ENCODE measurements around the gene DOK7.

The DOK7 gene

DNA sequence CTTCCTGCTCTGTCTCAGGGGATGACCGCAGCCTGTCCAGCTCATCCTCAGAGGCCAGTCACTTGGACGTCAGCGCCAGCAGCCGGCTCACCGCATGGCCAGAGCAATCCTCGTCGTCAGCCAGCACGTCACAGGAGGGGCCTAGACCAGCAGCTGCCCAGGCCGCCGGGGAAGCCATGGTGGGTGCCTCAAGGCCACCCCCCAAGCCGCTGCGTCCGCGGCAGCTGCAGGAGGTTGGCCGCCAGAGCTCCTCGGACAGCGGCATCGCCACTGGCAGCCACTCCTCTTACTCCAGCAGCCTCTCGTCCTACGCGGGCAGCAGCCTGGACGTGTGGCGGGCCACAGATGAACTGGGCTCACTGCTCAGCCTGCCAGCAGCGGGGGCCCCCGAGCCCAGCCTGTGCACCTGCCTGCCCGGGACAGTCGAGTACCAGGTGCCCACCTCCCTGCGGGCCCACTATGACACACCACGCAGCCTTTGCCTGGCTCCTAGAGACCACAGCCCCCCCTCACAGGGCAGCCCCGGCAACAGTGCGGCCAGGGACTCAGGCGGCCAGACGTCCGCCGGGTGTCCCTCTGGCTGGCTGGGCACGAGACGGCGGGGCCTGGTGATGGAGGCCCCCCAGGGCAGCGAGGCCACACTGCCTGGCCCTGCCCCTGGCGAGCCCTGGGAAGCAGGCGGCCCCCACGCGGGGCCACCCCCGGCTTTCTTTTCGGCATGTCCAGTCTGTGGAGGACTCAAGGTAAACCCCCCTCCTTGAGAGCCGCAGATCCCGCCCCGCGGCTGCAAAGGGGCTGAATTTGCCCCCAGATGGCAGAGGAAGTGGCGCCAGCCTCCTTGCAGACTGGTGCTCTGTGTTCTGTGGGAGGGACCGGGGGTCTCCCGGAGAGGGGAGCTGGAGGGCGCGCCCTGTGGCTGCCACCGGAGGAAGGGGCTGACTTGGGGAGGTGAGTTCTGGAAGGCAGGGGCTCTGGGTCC, 29.9 kb downstream of the DOK7 start:
- no peak for DNase-seq

DNA sequence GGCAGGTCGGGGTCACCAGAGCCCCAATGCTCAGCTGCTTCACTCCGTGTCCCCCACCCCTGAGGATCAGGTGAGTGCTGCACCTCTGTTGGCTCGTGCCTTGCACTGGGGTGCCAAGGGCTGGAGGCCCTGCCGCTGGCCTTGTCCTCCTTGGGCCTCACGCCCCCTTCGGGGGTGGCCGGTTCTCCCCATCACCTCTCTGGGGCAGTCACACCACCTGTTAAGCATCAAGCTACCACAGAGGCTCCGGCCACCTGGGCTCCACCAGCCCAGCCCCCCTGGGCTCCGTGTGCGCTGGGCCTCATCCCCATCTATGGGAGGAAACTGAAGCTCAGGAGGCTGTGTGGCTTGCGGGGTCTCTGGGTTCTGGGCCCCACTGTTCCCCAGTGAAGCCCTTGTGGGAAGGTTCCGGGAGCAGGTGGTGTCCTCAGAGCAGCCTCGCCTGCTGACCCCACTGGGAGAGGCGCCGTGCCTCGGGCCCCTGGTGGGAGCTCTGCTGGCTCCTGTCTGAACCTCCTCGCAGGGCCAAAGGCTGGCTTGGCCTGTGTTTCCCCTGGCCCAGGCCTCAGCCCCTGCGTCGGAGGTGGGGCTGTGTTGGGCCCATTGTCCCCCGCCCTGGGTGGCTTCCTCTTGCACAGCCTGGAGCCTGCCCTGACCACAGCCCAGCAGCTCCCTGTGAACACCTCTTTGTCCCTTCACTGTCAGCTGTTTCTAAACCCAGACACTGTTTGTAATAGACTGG, 30.8 kb downstream of the DOK7 start:
- no peak for DNase-seq

- DNase-seq: no peak
Measured at GRCh38 chr4:3494462-3494871, 31.4 kb downstream of the DOK7 start.

GRCh38 chr4:3495204-3495975, 32.3 kb downstream of the DOK7 start:
- no peak for DNase-seq

- DNase-seq: no peak
Measured at GRCh38 chr4:3496021-3496420, 32.9 kb downstream of the DOK7 start.

DNA sequence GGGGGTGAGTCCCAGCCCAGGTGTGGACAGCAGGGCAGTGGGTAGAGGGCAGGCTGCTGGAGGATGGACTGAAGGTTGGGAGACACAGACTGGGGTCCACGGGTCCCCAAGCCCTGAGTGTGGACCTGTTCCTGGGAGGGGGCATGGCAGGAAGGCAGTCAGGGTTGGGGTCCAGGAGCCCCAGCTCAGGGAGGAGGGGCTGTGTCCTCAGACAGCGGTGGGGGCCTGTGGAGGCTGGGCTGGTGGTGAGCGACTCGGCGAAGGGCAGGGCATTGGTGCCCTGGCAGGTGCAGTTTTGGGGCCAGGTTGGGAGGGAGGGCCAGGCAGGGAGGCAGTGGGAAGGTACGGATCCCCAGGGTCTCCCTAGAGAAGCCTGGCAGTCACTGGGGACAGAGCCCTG, 34.0 kb downstream of the DOK7 start:
- DNase-seq: no peak

- DNase-seq: no peak
Measured at GRCh38 chr4:3497523-3498389, 34.6 kb downstream of the DOK7 start.

GRCh38 chr4:3498407-3498806, 35.3 kb downstream of the DOK7 start:
- no peak for DNase-seq

DNA sequence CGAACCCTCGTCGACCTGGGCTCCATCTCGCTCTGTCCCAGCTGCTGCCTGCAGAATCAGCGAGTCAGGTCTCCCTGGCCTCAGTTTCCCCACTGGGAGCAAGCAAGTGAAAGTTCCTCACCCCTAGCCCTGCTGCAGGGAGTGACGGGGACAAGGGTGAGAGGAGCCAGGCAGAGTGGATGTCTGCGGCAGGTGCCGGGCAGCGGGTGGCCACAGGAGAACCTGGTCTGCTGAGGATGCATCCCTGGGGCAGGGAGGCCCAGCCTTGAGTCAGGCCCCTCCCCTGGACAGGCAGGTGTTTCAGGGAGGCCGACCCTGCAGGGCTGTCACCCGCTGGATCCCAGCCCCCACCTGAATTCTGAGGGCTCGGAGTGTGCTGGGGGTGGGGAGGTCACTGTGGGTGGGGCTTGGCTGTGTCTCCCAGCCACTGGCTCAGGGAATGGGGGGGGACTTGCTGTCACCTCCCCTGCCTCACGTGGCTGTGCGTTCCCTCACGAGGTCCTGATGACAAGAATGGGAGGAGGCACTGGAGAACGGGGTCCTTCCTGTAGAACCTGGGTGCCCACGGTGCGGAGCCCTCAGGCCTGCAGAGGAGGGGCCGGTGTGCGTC, 35.9 kb downstream of the DOK7 start:
- DNase-seq: no peak

DNA sequence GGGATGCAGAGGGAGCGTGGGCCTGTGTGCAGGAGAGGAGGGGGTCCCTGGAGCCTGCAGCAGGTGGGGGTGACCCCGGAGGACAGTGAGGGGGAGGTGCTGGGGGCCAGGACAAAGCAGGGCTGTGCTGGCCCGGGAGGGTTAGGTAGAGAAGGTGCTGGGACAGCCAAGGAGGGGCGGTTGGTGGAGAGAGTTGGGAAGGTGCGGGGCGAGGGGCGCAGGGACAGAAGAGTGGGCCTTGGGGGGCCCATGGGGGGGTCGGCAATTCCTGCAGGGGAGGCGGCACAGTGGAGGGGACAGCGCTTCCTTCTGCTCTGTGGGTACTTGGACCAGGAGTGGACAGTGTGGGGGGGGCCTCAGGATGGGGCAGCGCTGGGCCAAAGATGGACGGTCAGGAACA, 36.6 kb downstream of the DOK7 start:
- no peak for DNase-seq

DNA sequence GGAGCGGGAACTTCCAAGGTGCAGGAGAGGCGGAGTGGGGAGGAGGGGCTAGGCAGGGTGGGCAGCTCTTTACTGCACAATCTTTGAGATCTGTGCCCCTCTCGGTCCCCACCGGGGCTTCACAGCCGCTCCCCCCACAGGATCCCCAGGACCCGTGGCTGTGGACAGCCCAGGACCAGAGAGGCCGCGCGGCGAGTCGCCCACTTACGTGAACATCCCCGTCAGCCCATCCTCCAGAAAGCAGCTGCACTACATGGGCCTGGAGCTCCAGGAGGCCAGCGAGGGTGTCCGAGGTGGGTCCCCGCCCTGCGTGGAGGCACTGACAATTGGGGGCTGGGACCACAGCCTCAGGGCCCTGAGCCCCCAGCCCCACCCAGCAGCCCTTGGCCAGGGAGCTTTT, 37.0 kb downstream of the DOK7 start:
- DNase-seq: no peak

DNA sequence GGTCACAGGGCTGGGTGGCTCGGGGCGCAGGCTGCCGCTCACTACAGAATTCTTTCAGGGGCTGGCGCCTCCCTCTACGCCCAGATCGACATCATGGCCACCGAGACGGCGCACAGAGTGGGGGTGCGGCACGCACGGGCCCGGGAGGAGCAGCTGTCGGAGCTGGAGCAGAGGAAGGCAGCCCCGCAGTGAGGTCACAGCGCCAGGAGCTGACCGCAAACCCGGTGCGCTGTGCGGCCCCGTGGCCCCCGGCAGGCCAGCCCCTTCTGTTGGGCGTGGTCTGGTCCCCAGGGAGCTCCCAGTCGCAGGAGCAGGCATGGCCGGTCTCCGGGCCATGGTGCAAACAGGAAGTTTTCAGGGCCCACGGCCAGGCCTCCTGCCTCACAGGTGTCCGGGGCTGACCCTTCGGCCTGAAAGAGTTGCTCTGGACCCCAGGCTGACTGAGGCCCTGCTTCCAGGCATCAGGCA, 37.6 kb downstream of the DOK7 start:
- DNase-seq: no peak

- no peak for DNase-seq
Measured at GRCh38 chr4:3501126-3501824, 38.2 kb downstream of the DOK7 start.

DNA sequence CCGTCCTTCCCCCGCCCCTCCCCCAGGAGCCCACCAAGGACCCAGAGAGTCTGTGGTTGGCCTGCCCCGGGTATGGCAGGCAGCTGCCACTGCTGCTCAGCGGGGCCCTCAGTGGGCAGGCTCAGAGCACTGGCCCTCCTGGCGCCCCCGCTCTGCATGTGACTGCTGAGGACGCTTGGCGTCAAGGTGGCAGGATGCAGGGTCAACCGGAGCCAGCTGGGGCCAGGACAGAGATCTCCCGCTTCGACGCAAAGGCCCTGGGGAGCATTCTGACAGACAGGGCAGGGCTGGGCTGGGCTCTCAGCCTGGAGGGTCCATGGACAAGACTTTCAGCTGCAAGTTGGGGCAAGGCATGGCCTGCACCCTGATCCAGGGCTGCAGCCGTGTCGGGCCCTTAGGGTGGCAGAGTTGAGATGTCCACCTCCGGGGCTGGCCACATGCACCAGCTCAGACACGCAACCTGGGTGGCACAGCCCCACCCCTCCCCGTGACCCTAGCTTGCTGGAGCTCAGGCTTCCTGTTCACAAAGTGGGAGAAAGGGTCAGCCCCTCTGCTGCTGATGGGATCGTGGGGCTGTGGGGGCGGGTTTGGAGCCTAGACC, 38.8 kb downstream of the DOK7 start:
- no peak for DNase-seq

DNA sequence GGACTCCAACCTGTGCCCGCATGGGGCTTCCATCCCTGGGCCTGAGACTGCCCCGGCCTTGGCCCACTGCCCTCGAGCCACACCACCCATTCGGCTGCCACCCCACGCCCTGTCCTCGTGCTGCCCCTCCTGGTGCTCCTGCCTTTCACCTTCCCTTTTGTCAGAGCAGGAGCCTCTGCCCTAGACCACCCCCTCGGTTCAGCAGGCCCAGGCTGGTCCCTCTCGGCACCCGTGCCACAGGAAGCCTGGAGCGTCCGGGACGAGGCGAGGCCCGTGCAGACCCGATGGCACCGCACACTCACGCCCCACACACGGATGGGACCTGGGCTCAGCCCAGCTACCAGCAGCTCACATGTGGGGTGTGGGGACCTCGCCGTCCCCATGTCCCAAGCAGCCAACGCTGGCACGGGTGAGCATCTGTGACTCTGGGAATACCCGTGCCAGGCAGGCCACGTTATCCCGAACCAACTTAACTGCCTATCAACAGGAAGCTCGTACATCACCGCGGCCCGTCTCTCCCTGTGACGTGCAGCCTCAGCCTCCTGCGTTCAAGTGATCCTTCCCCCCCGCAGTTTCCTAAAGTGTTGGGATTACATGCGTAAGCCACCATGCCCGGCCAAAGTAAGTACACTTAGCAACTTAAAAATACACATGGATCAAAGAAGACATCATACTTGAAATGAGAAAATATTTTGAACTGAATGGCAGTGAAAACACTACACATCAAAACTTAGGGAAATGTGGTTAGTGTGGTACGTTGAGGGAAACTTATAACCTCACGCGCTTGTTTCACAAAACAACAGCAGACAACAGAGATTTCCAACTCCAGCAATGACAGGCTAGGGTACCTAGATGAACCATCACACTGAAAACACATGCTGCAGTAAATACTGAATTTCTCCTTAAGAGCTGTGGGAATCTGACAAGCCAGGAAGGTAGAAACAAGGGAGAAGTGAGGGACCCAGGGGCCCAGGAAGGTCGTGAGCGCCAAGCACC, 40.1 kb downstream of the DOK7 start:
- no peak for DNase-seq

- DNase-seq: no peak
Measured at GRCh38 chr4:3505231-3505630, 42.1 kb downstream of the DOK7 start.

DNA sequence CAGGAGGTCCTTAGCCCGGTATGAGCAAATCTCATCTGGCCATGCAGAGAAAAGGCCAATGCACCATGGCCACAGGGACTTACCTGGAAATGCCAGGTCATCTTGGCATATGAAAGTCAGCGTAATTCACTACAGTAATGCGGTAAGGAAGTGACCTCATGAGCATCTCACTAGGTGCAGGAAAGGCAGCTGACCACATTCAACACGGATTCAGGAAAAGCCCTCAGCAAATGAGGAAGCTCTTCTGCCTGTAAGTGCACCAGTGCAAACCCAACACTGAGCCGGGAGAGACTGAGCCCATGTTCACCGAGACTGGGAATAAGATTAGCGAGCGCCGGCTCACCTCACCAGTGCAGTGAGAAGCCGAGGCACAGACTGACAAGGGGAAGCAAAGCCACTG, 45.4 kb downstream of the DOK7 start:
- DNase-seq: no peak

GRCh38 chr4:3510481-3510880, 47.4 kb downstream of the DOK7 start:
- no peak for DNase-seq

- no peak for DNase-seq
Measured at GRCh38 chr4:3511187-3511586, 48.1 kb downstream of the DOK7 start.

Data from activated CD4-positive, alpha-beta T cell treated with anti-CD3 and anti-CD28 coated beads, Interleukin-2, amount 50 U/mL, for 4 hours (primary cell).